ENCODE results near the gene PPP2R1B. TPM values are rescaled to one million over a fixed set of nuclear protein-coding genes. Genes with fewer than 3 reads are reported as not detected.

PPP2R1B gene
- total and polyA plus RNA-seq, 12 donors = 5.8 to 16.8 (median 10.7) TPM

DNA sequence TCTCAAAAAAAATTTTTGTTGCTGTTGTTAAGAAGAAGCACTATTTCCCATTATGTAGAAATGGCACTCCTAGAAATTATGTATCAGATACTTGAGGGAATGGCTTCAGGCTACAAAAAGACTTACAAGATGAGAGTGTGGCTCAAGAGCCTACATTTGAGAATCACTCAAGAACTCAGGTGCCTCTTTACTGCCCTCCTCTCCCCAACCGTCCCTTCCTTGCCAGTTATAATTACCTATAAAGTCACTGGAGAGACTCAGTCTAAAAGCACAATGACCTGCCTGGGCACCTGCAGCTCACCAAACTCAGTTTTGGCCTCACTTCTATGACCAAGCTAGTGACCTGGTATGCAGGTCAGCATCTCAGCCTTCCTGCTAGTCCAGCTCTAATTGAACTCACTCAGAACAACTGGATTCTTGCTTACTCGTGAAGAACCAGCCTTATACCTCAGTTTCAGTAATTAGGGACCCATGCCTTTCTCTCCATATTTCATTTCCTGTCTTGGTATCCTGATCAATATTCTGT is 41.9 kb upstream of the PPP2R1B start:
- Histone ChIP-seq H3K27me3 (no peaks in the 10 kb centered on the region), H3K9me3 (no peaks in the 10 kb centered on the region), H3K4me3 (no peak overlapping the region), H3K36me3 (peaks cover 0 to 85% (median 15%) of the 10 kb centered on the region in 9 donors), H3K27ac (peak overlapping the region; percentile 9 to 61 (median 38)), H3K4me1 (peaks cover 0 to 24% (median 5%) of the 10 kb centered on the region in 9 donors)
- 85 to 89% methylated on average over 2 of the region's 2 CpGs for WGBS, 2 donors
- intact Hi-C loops (cut with DNase I) = no loop called here
- ATAC-seq = peak in 1 of 8 donors; percentile 8
- TF ChIP-seq, protein P1, sequence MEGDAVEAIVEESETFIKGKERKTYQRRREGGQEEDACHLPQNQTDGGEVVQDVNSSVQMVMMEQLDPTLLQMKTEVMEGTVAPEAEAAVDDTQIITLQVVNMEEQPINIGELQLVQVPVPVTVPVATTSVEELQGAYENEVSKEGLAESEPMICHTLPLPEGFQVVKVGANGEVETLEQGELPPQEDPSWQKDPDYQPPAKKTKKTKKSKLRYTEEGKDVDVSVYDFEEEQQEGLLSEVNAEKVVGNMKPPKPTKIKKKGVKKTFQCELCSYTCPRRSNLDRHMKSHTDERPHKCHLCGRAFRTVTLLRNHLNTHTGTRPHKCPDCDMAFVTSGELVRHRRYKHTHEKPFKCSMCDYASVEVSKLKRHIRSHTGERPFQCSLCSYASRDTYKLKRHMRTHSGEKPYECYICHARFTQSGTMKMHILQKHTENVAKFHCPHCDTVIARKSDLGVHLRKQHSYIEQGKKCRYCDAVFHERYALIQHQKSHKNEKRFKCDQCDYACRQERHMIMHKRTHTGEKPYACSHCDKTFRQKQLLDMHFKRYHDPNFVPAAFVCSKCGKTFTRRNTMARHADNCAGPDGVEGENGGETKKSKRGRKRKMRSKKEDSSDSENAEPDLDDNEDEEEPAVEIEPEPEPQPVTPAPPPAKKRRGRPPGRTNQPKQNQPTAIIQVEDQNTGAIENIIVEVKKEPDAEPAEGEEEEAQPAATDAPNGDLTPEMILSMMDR (IDR thresholded peaks at IDR 0.05) = no peak
- DNase-seq = no peak

DNA sequence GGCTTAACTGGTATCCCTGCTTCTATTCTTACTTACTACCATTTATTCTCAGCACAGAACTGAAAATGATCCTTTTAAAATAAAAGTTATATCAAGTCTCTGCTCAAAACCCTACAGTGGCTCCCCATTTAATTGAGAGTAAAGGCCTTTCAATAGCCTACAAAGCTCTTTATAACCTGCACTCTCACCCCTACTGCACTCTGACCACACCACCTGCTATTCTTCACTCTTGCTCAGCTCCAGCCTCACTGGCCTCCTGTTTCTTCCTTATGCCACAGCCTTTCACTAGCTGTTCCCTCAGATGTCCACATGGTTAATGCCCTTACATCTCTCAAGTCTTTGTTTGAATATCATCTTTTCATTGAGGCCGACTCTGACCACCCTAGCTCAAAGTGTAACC is 40.9 kb upstream of the PPP2R1B start:
- WGBS, 2 donors = 97 to 100% methylated on average over 1 of the region's 1 CpG
- H3K9me3 ChIP-seq = no peaks in the 10 kb centered on the region
- H3K36me3 ChIP-seq = peaks cover 0 to 90% (median 15%) of the 10 kb centered on the region in 9 donors
- intact Hi-C loops (cut with DNase I) = no loop called here
- H3K27ac ChIP-seq = no peak overlapping the region
- TF ChIP-seq, protein P1 (IDR thresholded peaks at IDR 0.05) = no peak
- H3K4me3 ChIP-seq = no peak overlapping the region
- DNase-seq = no peak
- peaks cover 0 to 24% (median 5%) of the 10 kb centered on the region in 9 donors for H3K4me1 ChIP-seq
- no peaks in the 10 kb centered on the region for H3K27me3 ChIP-seq
- no peak for ATAC-seq

DNA sequence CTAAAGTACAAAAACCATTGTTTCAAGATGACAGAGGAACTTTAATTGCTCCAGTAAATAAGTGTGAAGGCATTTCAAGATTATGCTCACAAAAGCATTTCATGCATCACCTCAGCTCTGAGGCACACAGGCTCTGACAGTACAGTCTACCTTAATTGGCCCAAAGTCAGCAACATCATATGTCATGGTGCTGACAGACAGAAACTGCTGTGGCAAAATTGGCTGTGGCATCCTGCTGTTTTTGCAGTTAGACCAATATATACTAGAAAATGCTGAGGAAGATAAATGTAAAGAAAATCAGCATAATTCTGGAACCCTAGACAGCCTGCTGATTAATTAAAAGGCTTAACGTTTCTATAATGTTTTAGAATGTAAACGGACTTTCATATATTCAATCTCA is 34.9 kb upstream of the PPP2R1B start:
- peak in 3 of 8 donors; percentile 54 to 68 (median 66) for ATAC-seq
- no peak overlapping the region for H3K27ac ChIP-seq
- H3K4me1 ChIP-seq = peaks cover 0 to 10% (median 6%) of the 10 kb centered on the region in 9 donors
- no peaks in the 10 kb centered on the region for H3K27me3 ChIP-seq
- 59 to 68% methylated on average over 2 of the region's 2 CpGs for WGBS, 2 donors
- no peak overlapping the region for H3K4me3 ChIP-seq
- intact Hi-C loops (cut with DNase I) = no loop called here
- H3K36me3 ChIP-seq = peaks cover 0 to 60% (median 11%) of the 10 kb centered on the region in 9 donors
- no peak for DNase-seq
- H3K9me3 ChIP-seq = peaks cover 0 to 22% (median 0%) of the 10 kb centered on the region in 11 donors
- TF ChIP-seq, protein P1 (IDR thresholded peaks at IDR 0.05) = no peak

DNA sequence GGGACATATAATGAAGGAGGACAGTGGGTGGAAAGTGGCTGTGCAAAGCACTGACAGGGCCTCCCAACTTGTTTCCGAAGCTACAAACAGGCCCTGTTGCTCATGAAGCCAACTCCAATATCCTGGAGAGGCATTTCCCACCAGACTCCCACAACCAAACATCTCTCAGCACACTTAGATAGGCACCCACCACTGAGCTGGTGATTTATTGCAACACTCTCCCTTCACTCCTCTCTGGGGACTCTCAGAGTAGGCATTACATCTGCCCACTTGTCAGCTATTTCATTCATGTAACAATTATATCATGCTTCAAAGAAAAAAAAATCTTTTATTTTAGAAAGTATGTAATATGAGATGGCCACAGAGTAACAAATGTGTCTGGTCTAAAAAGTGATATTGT is 32.1 kb upstream of the PPP2R1B start:
- 92 to 100% methylated on average over 1 of the region's 1 CpG for WGBS, 2 donors
- intact Hi-C loops (cut with DNase I) = no loop called here
- H3K27ac ChIP-seq = no peak overlapping the region
- no peak for ATAC-seq
- H3K4me3 ChIP-seq = no peak overlapping the region
- DNase-seq = no peak
- peaks cover 0 to 12% (median 6%) of the 10 kb centered on the region in 9 donors for H3K4me1 ChIP-seq
- H3K9me3 ChIP-seq = peaks cover 0 to 22% (median 0%) of the 10 kb centered on the region in 11 donors
- peaks cover 0 to 38% (median 0%) of the 10 kb centered on the region in 9 donors for H3K36me3 ChIP-seq
- no peaks in the 10 kb centered on the region for H3K27me3 ChIP-seq
- TF ChIP-seq, protein P1 (IDR thresholded peaks at IDR 0.05) = no peak
